Vein endothelial cell (primary cell): Measurements from ENCODE around the gene TMEM107. TPM values are rescaled to one million over a fixed set of nuclear protein-coding genes. Genes with fewer than 3 reads are reported as not detected.

Experiments used
- total RNA-seq: library from RNA; depleted of rRNA; stranded (reverse); fragments of >200 nt; gene quantifications from 2 replicates; pipeline ENCODE4 v1.2.3, GENCODE V29; 2012

TMEM107 gene
- total RNA-seq = 17.7 and 19.6 TPM in 2 replicates

DNA sequence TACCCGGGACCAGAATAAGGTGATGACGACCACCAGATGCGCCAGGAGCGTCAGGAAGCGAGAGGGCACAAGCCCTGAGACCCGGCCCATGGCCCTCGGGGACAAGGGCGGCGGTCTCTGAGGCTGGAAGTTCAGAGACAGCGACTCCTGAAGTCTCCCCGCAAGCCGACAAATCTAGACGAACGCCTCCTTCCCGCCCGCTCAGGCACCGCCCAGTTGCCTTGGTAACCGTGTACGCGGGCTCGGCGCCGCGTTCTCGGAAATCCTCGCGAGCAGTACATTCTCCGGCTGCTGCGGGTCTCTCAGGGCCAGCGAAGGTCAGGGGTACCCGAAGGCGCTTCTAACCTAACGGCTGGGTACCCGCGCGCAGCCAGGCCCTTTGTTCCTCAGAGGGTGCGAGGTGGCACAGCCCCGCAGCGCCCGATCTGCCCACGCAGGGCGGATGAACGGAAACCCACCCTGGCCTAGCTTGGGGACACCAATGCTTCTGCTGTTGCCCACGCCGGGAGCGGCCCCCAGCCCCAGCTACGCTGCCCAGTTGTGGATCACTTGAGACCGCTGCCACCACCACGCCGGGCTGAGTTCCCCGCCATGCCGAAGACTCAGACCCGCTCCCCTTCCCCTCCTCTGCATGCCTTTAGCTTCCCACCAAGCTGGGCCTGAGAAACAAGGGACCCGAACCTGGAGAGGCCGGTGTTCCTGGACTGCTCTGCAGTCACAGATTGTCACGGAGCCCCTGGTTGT, at the start of gene TMEM107:
Gene TMEM107, minus strand, starts transcription at position 184 of the 744 bp plus-strand sequence. Its CDS starts 94 bp downstream, at position 90.

DNA sequence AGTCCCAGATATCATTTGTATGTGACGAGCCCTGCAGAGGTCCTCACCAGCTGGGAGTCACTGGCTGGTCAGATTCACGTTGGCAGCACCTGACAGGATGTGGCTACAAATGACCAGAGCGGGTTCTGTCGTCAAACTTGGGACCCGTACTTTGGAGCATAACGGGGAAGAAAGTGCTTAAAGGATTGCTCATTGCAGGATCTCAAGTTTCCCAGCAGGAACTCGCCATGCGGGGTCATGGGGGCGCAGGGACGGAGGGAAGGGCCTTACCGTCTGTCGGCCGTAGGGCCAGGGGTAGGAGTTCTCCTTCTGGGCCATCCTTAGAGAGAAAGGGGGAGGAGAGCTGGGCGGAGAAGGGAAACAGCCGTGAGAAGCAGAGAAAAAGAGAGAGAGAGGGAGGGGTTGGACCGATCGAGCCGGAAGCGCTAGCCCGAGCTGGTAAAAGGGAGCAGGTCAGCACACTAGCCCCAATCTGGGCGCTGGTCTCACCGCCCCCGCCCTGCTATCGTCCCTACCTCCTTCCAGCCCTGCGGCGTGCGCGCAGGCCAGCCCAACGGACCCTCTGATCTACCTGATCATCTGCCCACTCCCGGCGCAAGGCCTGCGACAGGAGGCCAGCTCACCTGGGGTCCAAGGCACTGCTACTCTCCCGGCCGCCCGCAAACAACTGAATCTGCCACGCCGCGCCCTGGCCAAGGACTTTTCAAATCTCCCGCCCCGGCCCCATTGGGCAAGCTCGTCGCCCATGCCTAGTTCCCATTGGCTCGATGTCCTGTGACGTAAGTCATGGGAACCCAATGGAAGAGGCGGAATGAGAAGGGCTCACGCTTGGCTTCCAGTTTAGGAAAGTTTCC, 34.0 kb upstream of the TMEM107 start, which contains the start of gene AURKB:
Gene AURKB, minus strand, starts transcription at position 669 of the 854 bp plus-strand sequence. Its CDS starts 351 bp downstream, at position 318.

GRCh38 chr17:8189711-8190477, 13.7 kb upstream of the TMEM107 start, which contains the start of gene BORCS6:
Gene BORCS6, minus strand, starts transcription at chr17:8190180. Its CDS starts 40 bp downstream, at chr17:8190140.

GRCh38 chr17:8162233-8162996, 13.8 kb downstream of the TMEM107 start, which contains the start of gene VAMP2:
Gene VAMP2, minus strand, starts transcription at chr17:8162948. Its CDS starts 69 bp downstream, at chr17:8162879.

GRCh38 chr17:8152112-8152775, 23.9 kb downstream of the TMEM107 start, which contains the start of gene PER1:
Gene PER1, minus strand, starts transcription at chr17:8152404. Its CDS starts 1,698 bp downstream, at chr17:8150706.

GRCh38 chr17:8123695-8124349, 52.4 kb downstream of the TMEM107 start, which contains the start of gene HES7:
Gene HES7, minus strand, starts transcription at chr17:8124106. Its CDS starts 22 bp downstream, at chr17:8124084.

Other genes starting within 250 kb of the TMEM107 start
- gene KCNAB3, start 246.5 kb downstream of the TMEM107 start, total RNA-seq = 0.98 and 1.2 TPM in 2 replicates
- gene TRAPPC1, start 244.4 kb downstream of the TMEM107 start, total RNA-seq = 46.1 and 49.6 TPM in 2 replicates
- gene CNTROB, start 244.2 kb downstream of the TMEM107 start, total RNA-seq = 20.3 and 21.0 TPM in 2 replicates
- not detected in 2 replicates for gene GUCY2D, start 173.8 kb downstream of the TMEM107 start, total RNA-seq
- gene ALOX15B, start 137.3 kb downstream of the TMEM107 start, total RNA-seq = not detected in 2 replicates
- gene ALOX12B, start 88.7 kb downstream of the TMEM107 start, total RNA-seq = not detected in 2 replicates
- gene ALOXE3, start 57.9 kb downstream of the TMEM107 start, total RNA-seq = under 0.01 TPM in 1 of 2 replicates, not detected in the other
- 0.19 and 0.33 TPM in 2 replicates for gene HES7, start 52.3 kb downstream of the TMEM107 start, total RNA-seq
- gene PER1, start 24.0 kb downstream of the TMEM107 start, total RNA-seq = 9.9 and 12.1 TPM in 2 replicates
- gene VAMP2, start 13.4 kb downstream of the TMEM107 start, total RNA-seq = 5.5 and 5.6 TPM in 2 replicates
- gene BORCS6, start 13.8 kb upstream of the TMEM107 start, total RNA-seq = 10.8 and 11.3 TPM in 2 replicates
- 17.6 and 26.1 TPM in 2 replicates for gene AURKB, start 34.2 kb upstream of the TMEM107 start, total RNA-seq
- gene CTC1, start 71.7 kb upstream of the TMEM107 start, total RNA-seq = 16.0 and 17.5 TPM in 2 replicates
- 49.6 and 50.2 TPM in 2 replicates for gene PFAS, start 72.9 kb upstream of the TMEM107 start, total RNA-seq
- 11.2 and 11.8 TPM in 2 replicates for gene RANGRF, start 112.3 kb upstream of the TMEM107 start, total RNA-seq
- 0.67 and 0.98 TPM in 2 replicates for gene SLC25A35, start 119.0 kb upstream of the TMEM107 start, total RNA-seq
- gene ARHGEF15, start 133.9 kb upstream of the TMEM107 start, total RNA-seq = 38.0 and 42.1 TPM in 2 replicates
- not detected in 2 replicates for gene ODF4, start 163.5 kb upstream of the TMEM107 start, total RNA-seq
- gene RPL26, start 206.8 kb upstream of the TMEM107 start, total RNA-seq = 3,164 and 3,604 TPM in 2 replicates
- not detected in 2 replicates for gene RNF222, start 221.4 kb upstream of the TMEM107 start, total RNA-seq